HG03139 (cell line): ENCODE measurements around the gene HOXC9.

Experiments
- ATAC-seq: cut with Tn5 transposase; IDR thresholded peaks from one replicate; pipeline ENCODE4 v1.9.1; 2021; ENCODE audit not compliant: unreplicated experiment

HOXC9 gene

DNA sequence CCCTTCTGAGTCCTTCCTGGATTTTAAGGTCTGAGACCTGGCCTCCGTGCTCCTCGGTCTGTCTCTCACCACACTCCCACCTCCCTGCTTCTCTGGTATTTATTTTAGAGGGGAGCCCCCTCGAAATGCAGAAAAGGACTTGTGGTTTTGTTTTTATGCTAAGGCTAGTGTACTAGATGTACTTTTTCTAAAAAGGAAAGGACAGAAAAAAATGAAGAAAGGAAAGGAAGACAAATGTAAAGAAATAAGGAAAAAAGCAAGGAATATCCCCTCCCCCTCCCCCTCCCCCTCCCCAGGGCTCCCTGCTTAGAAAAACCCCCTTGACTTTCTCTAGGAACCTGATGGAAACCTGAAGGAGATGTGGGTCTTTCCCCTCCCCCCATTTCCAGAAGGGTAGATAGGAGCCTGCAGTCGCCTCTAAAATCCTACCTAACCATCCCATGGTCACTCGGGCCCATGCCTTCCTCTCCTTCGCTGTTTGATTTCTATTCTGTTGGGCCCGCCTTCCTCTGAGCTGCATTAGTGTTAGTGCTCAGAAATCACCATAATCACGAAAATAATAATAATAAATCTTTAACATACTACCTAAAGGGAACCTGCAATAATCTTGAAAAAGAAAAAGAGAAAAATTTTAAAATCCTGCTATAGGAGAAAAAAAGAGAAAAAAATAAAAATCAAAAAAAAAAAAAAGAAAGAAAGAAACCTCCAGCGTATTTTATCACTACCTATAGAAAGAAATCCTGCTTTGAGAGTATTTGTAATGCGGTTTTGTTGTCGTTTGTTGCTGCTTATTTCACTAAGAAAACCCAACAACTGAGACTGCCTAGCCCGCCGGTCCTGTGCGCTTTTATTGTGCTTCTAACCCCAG lies 11.9 kb downstream of the HOXC9 start:
- ATAC-seq, result no peak

DNA sequence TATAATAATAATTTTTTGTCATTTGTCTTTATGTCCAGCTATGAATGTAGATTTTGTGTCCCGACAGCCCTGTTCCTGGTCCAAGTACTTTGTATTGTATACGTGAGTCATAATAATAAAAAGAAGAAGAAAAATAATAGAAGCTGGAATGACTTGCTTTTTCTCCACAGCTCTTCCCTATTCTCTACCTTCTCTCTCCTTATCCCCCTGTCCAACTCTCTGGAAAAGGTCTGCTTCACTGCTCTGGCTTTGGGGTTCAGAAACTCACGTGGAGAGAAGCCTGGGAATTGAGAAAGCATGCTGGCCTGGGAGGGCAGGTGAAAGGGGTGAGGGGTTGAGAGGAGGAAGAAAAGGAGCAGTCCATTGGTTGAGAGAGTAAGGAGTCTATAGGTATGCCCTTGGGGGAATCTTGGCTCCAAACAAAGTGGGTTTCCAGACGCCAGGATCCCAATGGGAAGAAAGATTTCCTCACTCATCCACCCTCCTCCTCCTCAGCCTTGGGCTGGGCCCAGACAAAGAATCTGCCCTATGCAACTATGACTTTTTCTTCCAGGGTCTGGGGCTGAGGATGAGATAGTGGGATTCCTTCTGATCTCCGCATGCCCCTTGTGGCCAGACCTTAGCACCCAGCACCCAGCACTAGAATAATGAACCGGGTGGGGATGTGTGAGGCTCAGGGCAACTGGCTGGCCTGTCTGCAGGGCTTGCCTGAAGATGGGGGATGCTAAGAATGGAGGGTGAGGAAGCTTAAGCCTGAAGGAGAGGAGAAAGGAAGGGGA lies 12.9 kb downstream of the HOXC9 start:
- no peak for ATAC-seq

DNA sequence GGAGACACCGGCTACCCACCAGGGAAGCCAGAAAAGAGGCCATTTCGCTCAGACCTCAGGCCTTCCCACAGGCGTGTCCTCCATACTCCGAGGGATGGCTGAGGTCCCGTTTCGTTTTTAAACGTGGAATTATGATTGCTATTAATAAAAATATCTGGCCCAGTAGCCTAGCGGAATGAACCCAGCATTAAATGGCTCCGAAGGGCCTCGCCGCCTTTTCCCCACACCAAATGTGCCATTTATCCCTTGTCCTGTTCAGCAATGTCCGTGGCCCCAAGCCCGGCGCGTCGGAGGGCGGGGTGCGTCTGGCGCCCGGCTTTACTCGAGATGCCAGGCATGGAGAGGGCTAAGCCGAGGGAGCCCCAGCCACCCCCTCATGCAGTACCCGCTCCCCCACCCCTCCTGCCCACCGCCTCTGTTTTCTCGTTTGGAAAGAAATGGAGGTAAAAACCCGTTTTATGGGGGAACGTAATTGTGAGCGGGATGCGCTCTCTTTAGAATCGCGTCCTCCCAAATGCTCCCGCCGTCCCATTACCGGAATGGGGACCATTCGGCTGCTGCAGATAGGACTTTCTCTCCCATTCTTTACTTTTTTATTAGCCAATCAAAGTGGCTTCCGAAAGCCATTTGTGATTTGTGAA lies 14.5 kb downstream of the HOXC9 start:
- ATAC-seq, result no peak

DNA sequence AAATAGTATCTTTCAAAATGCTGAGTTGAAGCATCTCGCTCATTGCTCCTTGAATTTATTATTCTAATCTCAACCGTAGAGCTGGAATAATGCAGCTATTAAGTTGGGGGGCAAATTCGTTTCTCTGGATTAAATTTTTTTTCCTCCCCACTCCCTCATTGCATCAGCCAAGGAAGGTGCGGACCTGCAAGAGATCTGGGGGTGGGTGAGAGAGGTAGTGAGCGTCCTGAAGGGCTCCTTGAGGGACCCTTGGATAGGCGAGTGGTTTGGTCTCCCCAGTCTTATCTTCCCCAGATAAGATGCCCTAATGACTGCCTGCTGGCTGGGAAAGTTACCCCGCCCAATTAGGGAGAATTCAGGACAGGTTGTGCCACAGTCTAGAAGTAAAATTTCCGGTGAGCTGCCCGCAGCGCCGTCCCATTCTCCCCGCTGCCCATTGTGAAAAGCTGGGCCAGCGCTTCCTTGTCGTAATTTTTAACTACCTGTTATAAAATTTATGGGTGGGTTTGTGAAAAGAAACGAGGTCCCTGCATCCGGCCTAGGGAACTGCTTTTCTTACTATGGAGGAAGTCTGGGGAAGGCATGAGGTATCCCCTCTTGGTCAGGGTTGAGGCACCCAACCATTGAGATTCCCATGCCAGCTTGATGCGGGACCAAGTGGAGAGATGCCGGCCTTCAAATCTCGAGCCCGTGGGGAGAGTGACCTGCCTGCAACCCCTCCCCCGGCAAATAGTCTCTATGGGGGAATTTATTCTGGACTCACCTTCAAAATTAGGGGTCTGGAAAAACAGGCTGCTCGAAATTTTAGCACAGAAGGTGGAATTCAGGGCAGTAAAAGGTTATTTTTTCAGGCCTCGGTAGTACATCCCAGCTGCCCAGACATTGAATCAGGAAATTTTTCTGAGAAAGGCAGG lies 15.3 kb downstream of the HOXC9 start:
- no peak for ATAC-seq

DNA sequence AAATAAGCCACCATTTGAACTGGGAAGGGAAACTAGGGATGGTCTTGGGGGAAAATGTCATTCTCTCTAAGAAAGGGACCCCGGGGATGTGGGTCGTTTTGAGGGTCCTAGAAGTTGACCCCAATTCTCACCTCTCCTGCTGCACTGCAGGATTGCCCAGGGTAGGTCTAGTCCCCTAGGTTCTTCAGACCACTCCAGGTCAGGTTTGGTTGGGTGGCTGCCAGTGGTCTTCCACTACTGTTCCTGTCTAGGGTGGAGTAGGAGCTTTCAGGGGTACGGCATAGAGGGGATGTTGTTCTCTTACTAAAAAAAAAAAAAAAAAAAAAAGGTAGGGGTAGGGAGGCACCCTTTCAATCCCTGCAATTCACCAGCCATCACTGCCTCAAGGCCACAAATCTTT lies 16.1 kb downstream of the HOXC9 start:
- ATAC-seq, result no peak

DNA sequence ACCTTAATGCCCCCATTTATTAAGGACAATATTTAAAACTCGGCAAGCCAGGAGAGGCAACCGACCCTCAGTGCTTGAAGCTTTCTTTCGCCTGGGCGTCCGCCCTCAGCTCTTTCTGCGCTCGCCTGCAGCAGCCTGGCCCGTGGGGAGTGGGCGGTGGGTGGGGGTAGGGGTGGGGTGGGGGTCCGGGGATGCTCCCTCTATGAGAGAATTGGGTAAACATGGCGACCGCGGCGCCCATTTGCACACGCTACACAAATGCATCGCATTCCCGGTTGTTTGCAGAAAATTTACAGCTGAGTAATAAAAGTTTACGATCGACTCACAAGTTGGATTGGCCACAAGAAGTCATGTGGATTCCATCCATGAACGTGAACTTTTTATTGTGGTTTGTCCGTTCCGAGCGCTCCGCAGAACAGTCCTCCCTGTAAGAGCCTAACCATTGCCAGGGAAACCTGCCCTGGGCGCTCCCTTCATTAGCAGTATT lies 16.6 kb downstream of the HOXC9 start:
- no peak for ATAC-seq

DNA sequence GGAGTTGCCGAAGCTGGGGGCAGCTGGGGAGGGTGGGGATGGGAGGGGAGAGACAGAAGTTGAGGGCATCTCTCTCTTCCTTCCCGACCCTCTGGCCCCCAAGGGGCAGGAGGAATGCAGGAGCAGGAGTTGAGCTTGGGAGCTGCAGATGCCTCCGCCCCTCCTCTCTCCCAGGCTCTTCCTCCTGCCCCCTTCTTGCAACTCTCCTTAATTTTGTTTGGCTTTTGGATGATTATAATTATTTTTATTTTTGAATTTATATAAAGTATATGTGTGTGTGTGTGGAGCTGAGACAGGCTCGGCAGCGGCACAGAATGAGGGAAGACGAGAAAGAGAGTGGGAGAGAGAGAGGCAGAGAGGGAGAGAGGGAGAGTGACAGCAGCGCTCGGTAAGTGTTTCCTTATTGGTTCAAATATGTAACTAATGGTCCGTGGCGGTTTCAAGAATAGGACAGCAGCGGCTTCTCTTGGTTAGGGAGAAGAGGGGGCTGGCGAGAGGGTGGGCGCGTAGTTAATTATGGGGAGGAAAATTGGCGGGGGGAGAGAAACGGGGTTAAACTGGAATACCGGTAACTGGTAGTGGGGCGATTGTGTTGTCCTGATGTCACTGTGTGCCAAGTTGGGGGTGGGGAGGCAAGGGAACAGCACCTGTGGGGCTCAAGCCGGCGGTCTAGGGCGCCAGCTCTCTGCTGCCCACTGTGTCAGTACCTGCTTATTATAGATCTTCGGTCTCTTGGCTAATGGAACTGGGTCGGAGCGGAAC lies 17.2 kb downstream of the HOXC9 start:
- peak; percentile 14 for ATAC-seq

DNA sequence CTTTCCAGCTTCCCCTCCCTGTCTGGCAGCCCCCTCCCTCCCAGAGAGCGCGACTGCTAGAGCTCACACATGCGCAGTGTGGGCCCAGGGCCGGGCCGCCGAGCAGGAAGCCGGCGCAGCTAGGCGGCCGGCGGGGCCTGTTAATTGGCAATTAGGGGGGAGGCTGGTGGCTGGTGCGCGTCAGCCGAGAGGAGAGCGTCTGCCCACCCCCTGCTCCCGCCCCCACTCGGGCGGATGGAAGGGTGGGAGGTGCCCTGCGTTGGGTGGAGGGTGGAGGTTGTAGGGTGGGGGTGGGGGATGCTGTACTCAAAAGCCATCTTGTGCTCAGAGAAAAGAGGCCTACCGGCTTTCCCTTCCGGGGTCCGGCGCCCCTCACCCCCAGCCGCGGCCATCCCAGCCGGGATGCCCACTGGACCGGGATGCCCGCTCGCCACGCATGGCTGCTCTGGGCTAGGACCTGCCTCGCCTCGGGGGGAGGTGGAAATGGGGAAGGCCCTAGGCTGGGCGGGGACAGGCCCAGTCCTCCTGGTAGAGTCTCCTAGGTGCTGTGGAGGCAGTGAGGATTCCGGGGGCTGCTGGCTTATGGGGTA lies 18.0 kb downstream of the HOXC9 start:
- peak; percentile 66 for ATAC-seq

DNA sequence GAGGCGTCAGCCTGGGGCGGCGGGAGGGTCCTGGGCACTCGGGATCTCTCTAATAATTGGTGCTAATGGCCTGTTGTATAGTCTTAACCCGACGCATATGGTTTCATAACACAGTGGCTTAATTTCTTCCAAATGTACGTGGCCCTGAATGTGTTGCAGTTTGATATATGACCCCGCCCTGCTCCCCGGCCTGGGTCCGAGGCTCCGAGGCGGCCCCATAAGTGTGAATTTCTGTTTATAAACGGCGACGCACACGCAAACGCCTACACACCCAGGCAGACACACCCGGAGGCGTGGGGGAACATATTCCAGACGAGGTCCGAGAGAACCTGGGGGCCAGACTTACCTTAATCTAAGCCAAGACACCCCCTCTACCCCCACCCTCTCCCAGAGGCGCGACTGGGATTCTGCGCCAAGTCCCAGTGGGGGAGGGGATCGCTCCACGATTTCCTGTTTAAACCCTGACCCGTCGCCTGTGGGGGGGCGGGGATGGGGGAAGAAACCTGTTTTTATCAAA lies 18.6 kb downstream of the HOXC9 start:
- no peak for ATAC-seq

DNA sequence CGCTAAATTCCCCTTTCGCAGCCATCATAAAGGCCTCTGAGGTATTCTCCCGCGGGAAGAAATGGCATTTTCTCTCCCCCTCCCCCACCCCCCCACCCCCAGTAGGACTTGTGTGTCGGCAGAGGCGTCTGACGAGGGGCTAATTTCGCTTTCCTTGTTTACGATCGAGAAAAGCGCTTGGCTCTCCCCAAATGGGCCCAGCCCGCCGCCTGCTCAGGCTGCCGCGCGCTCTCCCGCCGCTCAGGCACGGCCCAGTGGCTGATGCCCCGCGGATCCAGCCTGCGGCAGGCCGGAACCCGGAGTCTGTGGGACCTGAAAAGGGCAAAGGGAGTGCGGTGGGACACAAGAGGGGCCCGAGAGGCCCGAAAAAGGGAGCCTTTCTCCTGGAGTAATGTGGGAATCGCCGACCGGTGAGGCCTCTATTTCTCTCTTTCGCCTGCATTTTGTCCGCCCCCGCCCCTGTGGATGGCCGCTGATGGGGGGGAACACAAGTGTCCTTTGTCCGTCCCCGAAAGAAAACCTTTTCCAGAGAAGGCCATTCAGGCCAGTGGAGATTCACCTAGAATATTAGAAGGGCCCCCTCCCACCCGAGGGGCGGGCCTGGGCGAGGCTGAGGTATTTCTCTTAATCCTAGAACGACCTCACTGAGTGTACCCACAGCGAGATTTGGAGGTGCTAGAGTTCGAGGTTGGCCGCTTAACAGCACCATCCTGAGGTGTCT lies 19.3 kb downstream of the HOXC9 start:
- ATAC-seq, result no peak

DNA sequence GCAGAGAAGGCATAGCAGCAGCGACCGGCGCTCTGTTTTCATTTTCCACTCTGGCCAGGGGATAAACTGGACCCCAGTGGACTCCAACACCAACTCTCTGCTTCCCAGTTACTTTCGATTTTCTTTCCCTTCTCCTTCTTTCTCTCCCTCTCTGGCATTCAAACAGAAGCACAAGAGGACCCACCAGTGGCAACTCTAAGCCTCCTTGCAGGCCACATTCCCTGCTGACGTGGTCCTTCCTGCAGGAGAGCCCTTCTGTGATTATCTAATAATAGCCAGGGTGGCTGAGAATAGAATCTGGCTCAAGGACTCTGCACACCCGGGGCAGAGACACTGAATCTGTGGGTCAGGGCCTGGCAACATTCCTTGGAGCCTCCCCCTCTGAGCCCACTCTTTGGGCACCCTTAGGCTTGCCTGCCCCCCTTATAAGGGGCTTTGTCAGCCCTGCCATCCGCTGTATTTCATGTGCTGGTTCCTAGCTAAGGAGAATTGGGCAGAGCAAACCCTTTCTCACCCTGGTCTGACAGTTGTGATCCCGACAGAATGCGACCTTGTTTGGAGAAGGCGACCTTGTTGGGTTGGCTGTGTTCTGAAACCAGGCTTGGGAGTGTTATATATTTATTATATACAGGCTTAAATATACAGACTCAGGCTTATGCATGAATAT lies 20.1 kb downstream of the HOXC9 start:
- no peak for ATAC-seq

DNA sequence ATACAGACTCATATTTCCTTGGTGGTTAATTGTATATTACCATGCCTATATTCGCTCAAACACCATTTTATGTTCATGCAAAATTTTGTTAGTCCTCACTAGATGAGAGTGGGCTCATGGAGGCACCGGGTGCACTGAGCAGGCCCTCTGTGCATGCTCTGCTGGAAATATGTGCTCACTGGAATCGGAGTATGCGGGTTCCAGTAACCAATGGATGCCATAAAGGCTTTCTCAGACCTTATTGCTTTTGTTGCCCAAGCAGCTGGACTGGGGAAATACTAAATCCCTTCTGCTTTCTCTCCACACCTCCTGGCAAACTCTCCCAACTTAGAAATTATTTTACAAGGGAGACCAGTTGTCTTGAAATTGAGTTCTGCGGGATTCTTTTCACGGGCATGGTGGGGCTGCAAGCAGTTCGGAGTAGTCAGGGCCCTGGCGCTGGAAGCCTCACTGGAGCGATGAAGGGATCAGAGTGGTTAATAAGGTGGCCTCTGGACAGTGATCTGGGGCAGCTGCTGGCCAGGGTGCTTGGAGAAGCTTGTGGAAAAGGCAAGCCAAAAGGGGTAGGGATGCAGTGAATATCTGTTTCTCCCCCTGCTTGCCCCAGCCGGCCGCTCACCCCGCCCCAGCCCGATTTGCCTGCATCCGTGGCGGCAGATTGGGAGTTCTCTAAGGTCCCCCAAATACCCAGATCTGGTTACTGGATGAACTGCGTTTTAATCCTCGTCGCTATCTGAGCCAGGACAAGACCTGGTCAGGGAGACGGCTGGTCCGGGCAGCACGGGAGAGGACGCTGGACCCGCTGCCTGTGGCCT lies 20.8 kb downstream of the HOXC9 start:
- ATAC-seq, result no peak

DNA sequence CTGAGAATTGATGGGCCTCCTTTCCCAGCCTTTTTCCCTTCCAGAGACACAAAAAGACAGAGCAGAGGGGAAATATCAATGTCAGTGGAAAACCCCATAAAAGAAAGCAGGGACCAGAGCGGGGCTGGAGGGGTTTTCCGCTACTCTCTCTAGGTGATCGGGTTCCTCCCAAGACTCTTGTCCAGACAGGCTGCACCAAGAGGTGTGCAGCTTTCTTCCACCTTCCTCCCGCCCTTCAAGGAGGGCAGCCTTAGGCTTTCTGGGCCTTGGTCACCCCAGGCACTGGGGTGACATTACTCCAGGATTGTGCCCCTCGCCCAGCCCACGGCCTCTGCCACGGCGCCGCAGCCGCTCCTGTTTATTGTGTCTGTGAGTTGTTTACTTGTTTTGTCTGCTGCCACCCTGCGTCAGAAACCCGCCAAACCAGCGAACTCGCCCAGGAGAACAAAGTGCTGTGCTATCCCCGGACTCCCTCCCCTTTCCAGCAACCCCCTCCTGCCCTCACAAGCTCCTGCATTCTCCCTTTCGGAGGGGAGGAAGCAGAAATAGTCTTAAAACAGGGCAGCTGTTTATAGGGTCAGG lies 21.6 kb downstream of the HOXC9 start:
- no peak for ATAC-seq

DNA sequence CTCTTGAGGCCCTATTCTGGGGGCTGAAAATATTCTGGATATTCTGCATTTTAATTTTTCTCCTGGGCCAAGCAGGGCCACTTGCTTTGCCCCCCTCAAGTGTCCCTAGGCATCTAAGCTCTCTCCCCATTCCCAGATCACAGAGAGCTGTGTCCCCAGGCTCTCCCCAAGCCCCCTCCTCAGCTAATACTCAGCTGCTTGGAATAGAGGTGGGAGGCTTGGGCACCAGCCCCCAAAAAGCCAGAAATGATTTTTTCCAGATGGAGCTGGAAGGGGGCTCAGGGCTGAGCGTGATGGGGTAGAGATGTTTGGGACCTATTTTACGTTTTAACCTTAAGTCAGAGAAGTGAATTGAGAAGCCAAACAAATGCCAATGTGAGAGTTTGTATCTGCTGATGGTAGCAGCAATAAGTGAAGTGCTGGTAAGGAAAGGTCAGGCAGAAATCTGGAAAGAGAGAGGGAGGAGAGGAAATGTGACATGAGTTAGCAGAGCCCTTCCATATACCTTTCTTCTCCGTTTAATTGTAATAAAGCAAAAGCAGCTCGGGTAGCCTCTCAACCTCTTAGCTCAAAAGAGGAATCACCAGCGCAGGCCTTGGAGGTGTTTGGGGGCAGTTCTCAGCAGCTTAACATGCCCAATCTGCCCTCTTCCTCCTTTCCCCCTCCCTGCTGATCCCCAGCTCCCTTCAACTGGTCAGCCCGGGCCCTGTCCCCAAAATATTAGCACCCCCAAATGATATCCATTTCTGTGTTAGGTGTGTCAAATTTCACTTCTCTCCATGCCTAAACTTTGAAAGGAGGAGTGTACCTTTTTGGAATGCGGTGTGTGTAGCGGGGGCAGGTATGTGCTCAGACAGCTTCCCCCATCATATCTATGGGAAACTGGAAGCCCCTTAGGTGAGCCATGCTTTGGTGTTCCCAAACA lies 23.3 kb downstream of the HOXC9 start:
- no peak for ATAC-seq

DNA sequence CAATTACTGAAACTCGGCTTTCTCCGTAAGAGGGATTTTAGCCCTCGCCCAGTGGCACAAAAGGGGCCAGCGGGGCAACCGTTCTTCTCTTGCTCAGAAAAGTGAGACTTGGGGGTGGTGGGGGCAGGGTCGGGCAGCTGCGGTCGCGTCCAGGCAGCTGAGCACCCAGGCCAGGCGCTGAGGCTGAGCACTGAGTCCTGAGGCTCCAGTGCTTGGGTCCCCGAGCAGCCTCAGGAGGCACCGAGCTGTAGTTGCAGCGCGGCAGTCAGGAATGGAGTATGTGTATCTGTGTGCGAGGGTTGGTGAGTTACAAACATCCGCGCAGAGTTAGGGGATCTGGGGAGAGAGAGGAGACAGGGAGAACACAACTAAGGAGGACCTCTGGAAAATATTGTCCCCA lies 24.2 kb downstream of the HOXC9 start:
- no peak for ATAC-seq
